GM21381 (cell line): ENCODE results near the gene NUB1.

Experiments used
- ATAC-seq: cut with Tn5 transposase; IDR thresholded peaks from one replicate; pipeline ENCODE4 v1.9.1; 2021; ENCODE audit warnings: mild to moderate bottlenecking, moderate library complexity; ENCODE audit not compliant: unreplicated experiment

The NUB1 gene

GRCh38 chr7:151312831-151313809, 28.5 kb upstream of the NUB1 start:
- no peak for ATAC-seq

DNA sequence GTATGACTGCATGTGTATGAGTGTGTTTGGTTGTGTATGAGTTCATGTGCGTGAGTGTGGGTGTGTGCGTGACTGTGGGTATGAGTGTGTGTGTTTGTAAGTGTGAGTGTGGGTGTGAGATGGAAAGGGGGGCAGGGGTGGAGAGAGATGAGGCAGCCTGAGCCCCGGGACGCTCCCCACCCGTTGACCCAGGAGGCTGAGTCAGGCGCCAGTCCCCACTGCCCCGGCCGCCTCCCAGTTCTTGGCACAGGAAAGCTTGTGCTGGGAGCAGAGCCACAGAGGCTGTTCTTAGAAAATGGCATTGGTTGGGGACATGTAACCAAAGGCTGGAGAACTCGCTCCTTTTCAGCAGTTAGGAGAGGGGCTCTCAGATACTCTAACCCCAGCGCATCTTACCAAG, 27.8 kb upstream of the NUB1 start:
- no peak for ATAC-seq

- ATAC-seq, result no peak
Measured at GRCh38 chr7:151314401-151314800, 27.2 kb upstream of the NUB1 start.

DNA sequence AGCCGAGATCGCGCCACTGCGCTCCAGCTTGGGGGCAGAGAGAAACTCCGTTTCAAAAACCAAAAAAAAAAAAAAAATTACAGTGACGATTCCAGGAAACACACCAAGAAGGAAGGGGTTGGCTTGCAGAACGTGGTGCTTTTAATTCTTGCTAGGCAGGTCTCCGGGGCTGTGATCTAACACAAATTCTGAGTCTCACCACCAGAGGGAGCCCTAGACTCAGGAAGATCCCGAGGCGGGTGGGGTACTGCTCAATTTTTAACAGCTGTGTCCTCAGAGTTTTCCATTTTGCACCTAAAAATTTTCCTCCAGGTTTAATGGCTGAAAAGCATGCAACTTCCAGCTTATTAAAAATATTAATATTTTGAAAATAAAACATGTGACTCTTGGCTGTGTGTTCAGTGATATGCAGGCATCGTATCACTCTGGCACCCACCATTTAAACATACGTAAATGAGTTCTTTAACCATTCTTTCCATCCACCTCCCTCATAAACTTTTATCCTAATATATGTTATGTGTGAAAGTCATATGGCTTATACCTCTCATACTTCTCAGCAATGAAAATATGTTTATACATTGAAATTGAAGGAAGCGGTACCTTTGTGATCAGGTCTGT, 26.5 kb upstream of the NUB1 start:
- peak; percentile 77 for ATAC-seq

GRCh38 chr7:151316896-151317295, 24.7 kb upstream of the NUB1 start:
- ATAC-seq, result no peak

- ATAC-seq, result no peak
Measured at GRCh38 chr7:151317936-151318335, 23.7 kb upstream of the NUB1 start.

- no peak for ATAC-seq
Measured at GRCh38 chr7:151319189-151319588, 22.4 kb upstream of the NUB1 start.

GRCh38 chr7:151320263-151320845, 21.3 kb upstream of the NUB1 start:
- no peak for ATAC-seq

DNA sequence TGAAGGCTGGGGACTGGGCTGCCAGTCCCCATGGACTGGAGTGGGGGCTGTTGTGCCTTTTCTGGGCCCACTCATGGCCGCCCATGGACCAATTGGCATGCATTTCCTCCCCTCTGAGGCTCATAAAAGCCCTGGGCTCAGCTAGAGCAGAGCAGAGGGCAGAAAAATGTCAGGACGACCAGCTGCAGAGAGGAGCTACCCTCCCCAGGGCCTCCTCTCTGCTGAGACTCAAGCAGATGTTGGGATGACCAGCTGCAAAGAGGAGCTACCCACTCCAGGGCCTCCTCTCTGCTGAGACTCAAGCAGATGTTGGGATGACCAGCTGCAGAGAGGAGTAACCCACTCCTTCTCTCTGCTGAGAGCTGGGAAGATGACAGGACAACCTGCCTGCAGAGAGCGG, 20.3 kb upstream of the NUB1 start:
- no peak for ATAC-seq

GRCh38 chr7:151322906-151323305, 18.7 kb upstream of the NUB1 start:
- ATAC-seq, result no peak

DNA sequence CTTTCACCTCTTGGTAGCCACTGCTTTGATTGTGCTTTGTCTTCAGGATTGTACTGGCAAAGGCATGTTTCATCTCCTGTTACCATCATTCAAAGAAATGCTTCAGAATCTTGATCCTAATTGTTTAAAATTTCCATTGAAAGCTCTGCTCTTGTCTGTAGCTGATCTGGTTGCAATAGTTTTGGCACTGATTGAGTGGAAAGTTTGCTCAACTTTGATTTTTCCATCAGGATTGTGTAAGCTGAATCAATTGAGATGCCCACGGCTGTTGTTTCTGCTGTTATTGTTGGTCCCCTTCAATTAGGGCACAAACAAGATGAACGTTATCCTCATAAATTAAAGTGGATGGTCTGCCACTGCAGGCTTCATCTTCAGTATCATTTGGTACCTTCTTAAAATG, 14.6 kb upstream of the NUB1 start:
- ATAC-seq, result no peak

DNA sequence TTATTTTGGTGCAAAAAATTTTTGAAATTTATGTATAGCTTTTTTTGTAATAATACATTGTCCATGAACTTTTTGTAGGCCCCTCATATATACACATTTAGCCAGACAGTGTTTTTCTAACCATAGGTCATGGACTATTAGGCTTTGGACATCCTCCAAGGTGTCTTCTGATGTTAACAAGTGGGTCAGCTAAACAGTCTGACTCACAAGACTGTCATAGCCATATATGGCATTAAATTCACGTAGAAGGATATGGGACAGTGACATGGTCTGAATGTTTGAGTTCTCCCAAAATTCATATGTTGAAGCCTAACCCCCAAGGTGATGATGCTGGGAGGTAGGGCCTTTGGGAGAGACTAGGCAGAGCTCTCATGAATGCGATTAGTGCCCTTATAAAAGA, 14.0 kb upstream of the NUB1 start:
- ATAC-seq, result no peak

- ATAC-seq, result no peak
Measured at GRCh38 chr7:151330181-151330580, 11.4 kb upstream of the NUB1 start.

GRCh38 chr7:151330661-151331060, 11.0 kb upstream of the NUB1 start:
- ATAC-seq, result no peak

DNA sequence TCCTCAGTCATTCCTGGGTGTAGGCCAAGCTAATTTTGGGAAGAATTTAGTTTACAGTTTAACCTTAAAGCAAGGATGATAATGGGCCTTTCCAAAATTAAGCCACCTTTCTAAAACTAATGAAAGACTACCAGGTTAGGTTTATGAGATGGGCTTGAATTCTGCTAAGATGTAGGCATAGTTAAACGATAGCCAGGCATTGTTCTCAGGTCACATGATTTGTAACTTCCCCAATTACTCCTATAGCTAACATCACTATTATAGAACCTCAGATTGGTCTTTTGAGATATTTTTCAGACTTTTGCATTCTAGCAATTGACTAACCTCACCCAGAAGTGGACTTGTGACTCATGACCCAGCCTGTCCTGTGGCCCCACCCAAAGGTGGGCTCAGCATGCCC, 7.0 kb upstream of the NUB1 start:
- ATAC-seq, result no peak

DNA sequence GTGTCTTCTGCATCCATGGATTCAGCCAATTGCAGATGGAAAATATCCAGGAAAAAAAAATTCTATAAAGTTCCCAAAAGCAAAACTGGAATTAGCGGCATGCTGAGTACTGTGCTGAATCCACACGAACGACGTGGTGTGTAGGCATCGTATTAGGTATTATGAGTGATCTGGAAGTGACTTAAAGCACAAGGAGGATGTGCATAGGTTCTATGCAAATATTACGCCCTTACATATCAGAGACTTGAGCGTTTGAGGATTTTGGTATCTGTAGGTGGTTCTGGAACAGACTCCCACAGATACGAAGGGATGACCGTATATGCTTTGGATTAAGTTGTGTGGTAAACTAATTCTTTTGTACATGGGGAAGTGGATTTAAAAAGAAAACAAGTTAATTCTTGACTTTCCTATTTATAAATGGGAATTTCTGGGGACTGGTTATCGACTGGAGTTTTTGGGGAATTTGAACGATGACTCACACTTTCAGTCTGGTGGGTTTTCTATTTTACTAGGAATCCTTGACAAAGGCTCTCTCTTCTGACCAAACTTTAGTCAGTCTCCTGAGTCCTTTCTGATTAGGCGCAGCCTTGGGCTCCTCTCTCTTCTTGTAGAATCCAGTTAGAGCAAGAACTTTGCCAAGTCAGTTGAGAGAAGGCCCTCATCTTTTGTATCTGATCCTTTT, 5.4 kb upstream of the NUB1 start:
- ATAC-seq, result no peak

- ATAC-seq, result no peak
Measured at GRCh38 chr7:151337346-151337745, 4.3 kb upstream of the NUB1 start.

DNA sequence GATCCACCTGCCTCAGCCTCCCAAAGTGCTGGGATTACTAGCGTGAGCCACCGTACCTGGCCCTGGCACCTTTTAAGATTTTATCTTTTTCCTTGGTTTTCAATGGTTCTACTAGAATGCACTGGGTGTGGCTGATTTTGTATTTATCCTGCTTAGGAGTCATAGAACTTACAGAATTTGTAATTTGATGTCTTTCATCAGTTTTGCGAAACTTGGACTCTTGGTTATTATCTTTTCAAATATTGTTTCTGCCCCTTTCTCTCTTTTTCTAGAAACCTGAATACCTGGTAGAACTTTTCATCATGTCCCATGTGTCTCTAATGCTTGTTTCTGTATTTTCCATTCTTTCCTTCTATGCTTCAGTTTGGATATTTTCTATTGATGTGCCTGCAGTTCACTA, 2.8 kb upstream of the NUB1 start:
- ATAC-seq, result no peak

DNA sequence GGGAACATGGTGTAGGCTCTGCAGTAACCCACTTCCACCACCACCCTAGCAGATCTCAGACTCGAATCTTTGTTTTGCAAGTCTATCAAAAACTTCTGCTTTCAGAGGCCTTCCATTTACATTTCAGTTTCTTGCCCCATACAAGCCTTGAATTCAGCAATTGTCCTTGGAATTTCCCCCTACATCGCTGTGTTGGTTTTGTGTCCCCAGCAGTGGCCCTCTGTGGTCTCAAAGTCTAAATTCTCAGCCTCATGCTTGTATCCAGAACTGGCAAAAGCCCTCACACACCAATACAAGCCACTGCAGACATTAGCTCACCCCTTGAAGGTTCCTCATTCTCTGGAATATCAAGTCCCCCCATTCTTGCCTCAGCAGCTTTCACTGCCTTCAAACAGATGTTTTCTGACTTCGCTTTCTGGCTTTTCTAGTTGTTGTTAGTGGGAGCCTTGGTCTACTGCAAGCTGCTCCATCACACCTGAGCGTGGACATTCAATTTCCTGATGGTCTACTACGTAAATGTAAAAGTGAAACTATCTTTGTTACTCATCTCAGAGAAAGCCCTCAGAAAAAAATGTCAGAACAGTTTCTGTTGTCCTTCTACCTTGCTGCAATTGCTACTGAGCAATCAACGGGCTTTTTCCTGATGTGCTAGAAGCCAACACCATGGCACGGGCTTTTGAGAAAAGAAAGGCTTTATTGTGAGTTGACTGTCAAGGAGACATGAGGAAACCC, 1.8 kb upstream of the NUB1 start:
- ATAC-seq, result peak; percentile 44

DNA sequence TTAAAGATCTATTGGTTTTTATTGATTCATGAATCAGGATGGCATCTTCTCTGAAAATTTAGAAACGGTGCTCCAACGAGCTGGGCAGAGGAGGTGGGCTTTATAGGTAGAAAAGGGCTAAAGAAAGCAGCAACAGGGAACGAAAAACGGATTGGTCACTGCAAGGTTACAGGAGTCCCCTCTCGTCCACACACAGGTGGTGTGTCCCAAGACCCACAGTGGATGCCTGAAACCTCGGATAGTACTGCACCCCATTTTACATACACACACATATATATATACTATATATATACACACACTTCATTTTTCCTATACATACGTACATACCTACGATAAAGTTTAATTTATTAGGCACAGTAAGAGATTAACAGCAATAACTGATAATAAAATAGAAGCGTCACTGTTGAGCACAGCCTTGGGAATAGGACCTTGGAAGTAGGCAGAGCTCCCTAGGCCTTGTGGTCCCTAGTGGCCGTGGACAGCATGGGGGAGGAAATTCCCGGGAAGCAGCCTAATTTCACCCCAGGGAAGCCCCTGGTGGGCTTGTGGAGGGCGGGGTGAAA, 737 bp upstream of the NUB1 start:
- no peak for ATAC-seq
